Upper lobe of left lung (tissue), 4 donors: ENCODE results near the gene CEP63.

Source experiments
- CTCF ChIP-seq, 6 experiments: fragments of 450-650 bp in 4 of 6; fragments of 200-600 bp in 2 of 6; sonication (generic) in 2 of 6; IDR thresholded peaks; one replicate each; pipeline ENCODE4 v1.5.1; 2016 to 2019; ENCODE audit warnings: antibody characterized with exemption in 6 of 6
- POLR2A ChIP-seq, 4 donors: fragments of 450-650 bp; IDR thresholded peaks; one replicate each; pipeline ENCODE4 v1.5.1; 2016 to 2017; ENCODE audit warnings: antibody characterized with exemption in 4 of 4, mild to moderate bottlenecking in 2 of 4
- POLR2AphosphoS5 ChIP-seq, 2 donors: sonication (generic); formaldehyde crosslinking; IDR thresholded peaks; one replicate each; pipeline ENCODE4 v1.5.1; 2017; ENCODE audit warnings: antibody characterized with exemption in 2 of 2

GRCh38 chr3:134517791-134518190 lies 31.9 kb downstream of the CEP63 start:
- TF ChIP-seq CTCF (IDR thresholded peaks at IDR 0.05) (no peak), POLR2A (IDR thresholded peaks at IDR 0.05) (no peak), POLR2AphosphoS5 (IDR thresholded peaks at IDR 0.05) (no peak)
